Breast epithelium (tissue), 3 donors: ENCODE measurements around the gene CTXN1.

Source experiments
- CTCF ChIP-seq, 3 donors: fragments of 450-650 bp; IDR thresholded peaks; one replicate each; pipeline ENCODE4 v1.5.1; 2016 to 2017; ENCODE audit warnings: antibody characterized with exemption in 3 of 3, mild to moderate bottlenecking in 3 of 3, moderate library complexity in 3 of 3
- POLR2A ChIP-seq: fragments of 450-650 bp; IDR thresholded peaks from one replicate; pipeline ENCODE4 v1.6.1; 2016; ENCODE audit warnings: antibody characterized with exemption, mild to moderate bottlenecking, moderate library complexity
- POLR2AphosphoS5 ChIP-seq, 3 donors: sonication (generic); formaldehyde crosslinking; IDR thresholded peaks; one replicate each; pipeline ENCODE4 v1.6.1; 2017; ENCODE audit warnings: antibody characterized with exemption in 3 of 3

GRCh38 chr19:7922836-7923195, 3.1 kb downstream of the CTXN1 start:
- TF ChIP-seq CTCF (IDR thresholded peaks at IDR 0.05), result no peak
- no peak for TF ChIP-seq POLR2A
- no peak for TF ChIP-seq POLR2AphosphoS5 (IDR thresholded peaks at IDR 0.05)
